H1 (cell line): ENCODE measurements around the gene PFKFB3. TPM values are rescaled to one million over a fixed set of nuclear protein-coding genes. Genes with fewer than 3 reads are reported as not detected.

Experiments used
- CTCF ChIA-PET: fragments of 300-600 bp; sonication (Branson Sonifier 250); formaldehyde crosslinking; loops from one replicate; lab custom pipeline; 2021; ENCODE audit not compliant: partially characterized antibody; lab: Charles Lee
- POLR2A ChIA-PET: fragments of 300-600 bp; sonication (Branson Sonifier 250); formaldehyde crosslinking; loops from one replicate; lab custom pipeline; 2021; ENCODE audit warnings: inconsistent platforms; ENCODE audit not compliant: partially characterized antibody; lab: Charles Lee
- DNase-seq, 2 experiments: peaks; one replicate each; pipeline versions ENCODE4 v3.0.0 to v3.0.0-alpha.2; 2010 to 2022; ENCODE audit warnings: low spot score in 2 of 2, low read depth in 1 of 2, mixed read lengths in 1 of 2
- FAIRE-seq: peaks from 2 replicates; lab custom pipeline; 2011; peaks lifted over from hg19 to GRCh38; lab: Jason Lieb, UNC
- H2AFZ ChIP-seq: 2 replicates; pipeline ENCODE4 v1.8.1; 2012; ENCODE audit warnings: low read length, inconsistent platforms
- H2AK5ac ChIP-seq: 2 replicates; pipeline ENCODE4 v1.6.1; 2013; ENCODE audit warnings: low read depth, low read length
- H2BK120ac ChIP-seq: replicated peaks from 2 replicates; pipeline ENCODE3; 2013; ENCODE audit warnings: low read depth, low read length, inconsistent platforms
- H2BK12ac ChIP-seq: 2 replicates; pipeline ENCODE4 v1.6.1; 2013; ENCODE audit warnings: low read depth, low read length
- H2BK15ac ChIP-seq: 2 replicates; pipeline ENCODE4 v1.6.1; 2013; ENCODE audit warnings: low read length
- H2BK20ac ChIP-seq: 2 replicates; pipeline ENCODE4 v1.6.1; 2013; ENCODE audit warnings: low read length
- H2BK5ac ChIP-seq: 2 replicates; pipeline ENCODE4 v1.6.1; 2013; ENCODE audit warnings: low read depth, low read length
- H3K14ac ChIP-seq: 2 replicates; pipeline ENCODE4 v1.6.1; 2013; ENCODE audit warnings: inconsistent platforms; ENCODE audit not compliant: insufficient read length
- H3K18ac ChIP-seq: 2 replicates; pipeline ENCODE4 v1.6.1; 2013; ENCODE audit warnings: low read length; ENCODE audit errors: extremely low read depth
- H3K23ac ChIP-seq: 2 replicates; pipeline ENCODE4 v1.6.1; 2013; ENCODE audit warnings: inconsistent platforms; ENCODE audit not compliant: insufficient read length
- H3K23me2 ChIP-seq: 2 replicates; pipeline ENCODE4 v1.6.1; 2013; ENCODE audit warnings: low read depth, low read length
- H3K27ac ChIP-seq: 2 replicates; pipeline ENCODE4 v1.6.1; 2011; ENCODE audit warnings: low read depth, low read length, inconsistent platforms
- H3K27me3 ChIP-seq, 4 experiments: replicated peaks in 1 of 4; 1 replicate in 1 of 4; 2 replicates in 3 of 4; pipeline versions ENCODE4 v1.6.1 to v1.8.1; 2011 to 2013; ENCODE audit warnings: low read length in 3 of 4, mild to moderate bottlenecking in 3 of 4, inconsistent platforms in 2 of 4, mixed read lengths in 2 of 4, moderate library complexity in 1 of 4; ENCODE audit not compliant: control insufficient read depth in 3 of 4, insufficient read depth in 3 of 4; ENCODE audit errors: extremely low read depth in 1 of 4
- H3K36me3 ChIP-seq, 4 experiments: 2 replicates each; pipeline versions ENCODE4 v1.6.1 to v1.8.1; 2011 to 2013; ENCODE audit warnings: mild to moderate bottlenecking in 4 of 4, low read length in 3 of 4, moderate library complexity in 2 of 4, control low read depth in 1 of 4, inconsistent platforms in 1 of 4; ENCODE audit not compliant: insufficient read depth in 4 of 4, control insufficient read depth in 2 of 4
- H3K4ac ChIP-seq: replicated peaks from 2 replicates; pipeline ENCODE3; 2013; ENCODE audit warnings: low read length, low read depth, mixed read lengths, inconsistent platforms; ENCODE audit not compliant: insufficient read length
- H3K4me1 ChIP-seq, 4 experiments: replicated peaks in 1 of 4; 1 replicate in 1 of 4; 2 replicates in 3 of 4; pipeline versions ENCODE4 v1.6.1 to v1.8.1; 2011 to 2013; ENCODE audit warnings: low read length in 3 of 4, inconsistent platforms in 2 of 4, mixed read lengths in 1 of 4; ENCODE audit not compliant: insufficient read depth in 4 of 4, control insufficient read depth in 3 of 4
- H3K4me2 ChIP-seq, 2 experiments: 2 replicates each; pipeline versions ENCODE4 v1.6.1 to v1.8.1; 2011 to 2013; ENCODE audit warnings: low read depth in 2 of 2, low read length in 2 of 2, control low read depth in 1 of 2, inconsistent platforms in 1 of 2, mild to moderate bottlenecking in 1 of 2; ENCODE audit not compliant: insufficient read depth in 1 of 2
- H3K4me3 ChIP-seq, 4 experiments: fragments of 200-600, 300-600 bp in 1 of 4; sonication (generic), shearing (Covaris generic), sonication (Bioruptor Twin) in 1 of 4; 2 replicates each; pipeline versions ENCODE4 v1.5.1 to v1.8.1; 2011 to 2016; ENCODE audit warnings: low read length in 4 of 4, low read depth in 3 of 4, control low read depth in 2 of 4, inconsistent platforms in 2 of 4, mild to moderate bottlenecking in 2 of 4, mixed read lengths in 1 of 4, moderate library complexity in 1 of 4; ENCODE audit not compliant: insufficient read depth in 2 of 4; ENCODE audit errors: extremely low read depth in 1 of 4
- H3K56ac ChIP-seq: replicated peaks from 2 replicates; pipeline ENCODE3; 2013; ENCODE audit warnings: low read depth, mild to moderate bottlenecking, mixed read lengths, low read length, inconsistent platforms; ENCODE audit not compliant: insufficient read length
- H3K79me1 ChIP-seq: 2 replicates; pipeline ENCODE4 v1.6.1; 2013; ENCODE audit warnings: low read depth, low read length, control low read depth
- H3K79me2 ChIP-seq, 2 experiments: 2 replicates each; pipeline versions ENCODE4 v1.6.1 to v1.8.1; 2012 to 2013; ENCODE audit warnings: low read length in 2 of 2, mild to moderate bottlenecking in 2 of 2, inconsistent platforms in 1 of 2; ENCODE audit not compliant: insufficient read depth in 2 of 2, control insufficient read depth in 1 of 2
- H3K9ac ChIP-seq, 4 experiments: replicated peaks in 1 of 4; 1 replicate in 1 of 4; 2 replicates in 3 of 4; pipeline versions ENCODE4 v1.6.1 to v1.8.1; 2011 to 2013; ENCODE audit warnings: low read depth in 3 of 4, low read length in 3 of 4, control low read depth in 2 of 4, mild to moderate bottlenecking in 2 of 4, moderate library complexity in 2 of 4, inconsistent platforms in 1 of 4; ENCODE audit errors: extremely low read depth in 1 of 4
- H3K9me3 ChIP-seq, 2 experiments: 2 replicates each; pipeline versions ENCODE4 v1.6.1 to v1.8.1; 2012 to 2013; ENCODE audit warnings: mild to moderate bottlenecking in 2 of 2, moderate library complexity in 2 of 2, control low read depth in 1 of 2, inconsistent platforms in 1 of 2, low read depth in 1 of 2, low read length in 1 of 2, mixed read lengths in 1 of 2; ENCODE audit not compliant: insufficient read depth in 2 of 2
- H4K20me1 ChIP-seq, 2 experiments: replicated peaks in 1 of 2; 2 replicates each; pipeline versions ENCODE3 to v1.8.1; 2011 to 2013; ENCODE audit warnings: inconsistent platforms in 2 of 2, low read length in 2 of 2, mild to moderate bottlenecking in 1 of 2; ENCODE audit not compliant: insufficient read depth in 2 of 2, control insufficient read depth in 1 of 2
- H4K5ac ChIP-seq: 2 replicates; pipeline ENCODE4 v1.6.1; 2013; ENCODE audit warnings: low read length, low read depth, mixed read lengths, inconsistent platforms; ENCODE audit not compliant: insufficient read length
- H4K8ac ChIP-seq: 2 replicates; pipeline ENCODE4 v1.8.0; 2013; ENCODE audit warnings: mild to moderate bottlenecking, moderate library complexity, low read length, inconsistent platforms; ENCODE audit not compliant: insufficient read depth; ENCODE audit errors: extremely low read depth
- H4K91ac ChIP-seq: replicated peaks from 2 replicates; pipeline ENCODE3; 2013; ENCODE audit warnings: low read length, mixed read lengths, inconsistent platforms; ENCODE audit not compliant: insufficient read length
- BACH1 ChIP-seq: IDR thresholded peaks from 2 replicates; pipeline ENCODE4 v1.6.1; 2012; ENCODE audit warnings: low read length, improper control_type of control experiment
- GTF2F1 ChIP-seq: IDR thresholded peaks from 2 replicates; pipeline ENCODE4 v1.6.1; 2012; ENCODE audit warnings: low read depth, low read length, improper control_type of control experiment, borderline replicate concordance
- KDM4A ChIP-seq: IDR thresholded peaks from one replicate; pipeline ENCODE4 v1.7.1; 2012; ENCODE audit warnings: low read depth, mild to moderate bottlenecking, moderate library complexity, low read length, inconsistent platforms; ENCODE audit not compliant: severe bottlenecking
- KDM5A ChIP-seq: fragments of 200-600 bp; IDR thresholded peaks from 2 replicates; pipeline ENCODE4 v1.7.1; 2012; ENCODE audit warnings: mild to moderate bottlenecking, low read length, inconsistent platforms, mixed read lengths
- NANOG ChIP-seq: IDR thresholded peaks from 2 replicates; pipeline ENCODE4 v1.6.1; 2011; ENCODE audit warnings: low read length, low read depth, mild to moderate bottlenecking, inconsistent platforms; ENCODE audit not compliant: insufficient read depth, poor library complexity, severe bottlenecking
- RAD21 ChIP-seq, 2 experiments: IDR thresholded peaks in 1 of 2; conservative IDR thresholded peaks in 1 of 2; 2 replicates each; pipeline ENCODE4 v1.6.1; 2011; ENCODE audit warnings: low read depth in 2 of 2, low read length in 2 of 2, improper control_type of control experiment in 1 of 2, inconsistent platforms in 1 of 2, mild to moderate bottlenecking in 1 of 2, moderate library complexity in 1 of 2
- SAP30 ChIP-seq: fragments of 300-600 bp; sonication (generic); IDR thresholded peaks from 2 replicates; pipeline ENCODE4 v1.7.1; 2012; ENCODE audit warnings: low read length, moderate library complexity, mild to moderate bottlenecking, inconsistent platforms; ENCODE audit not compliant: insufficient read depth, insufficient replicate concordance
- SIN3A ChIP-seq, 2 experiments: IDR thresholded peaks in 1 of 2; conservative IDR thresholded peaks in 1 of 2; 2 replicates each; pipeline ENCODE4 v1.6.1; 2011 to 2012; ENCODE audit warnings: low read length in 2 of 2, improper control_type of control experiment in 1 of 2, low read depth in 1 of 2, mild to moderate bottlenecking in 1 of 2
- SP1 ChIP-seq: IDR thresholded peaks from 2 replicates; pipeline ENCODE4 v1.6.1; 2011; ENCODE audit warnings: low read depth, low read length
- SRF ChIP-seq: IDR thresholded peaks from 2 replicates; pipeline ENCODE4 v1.6.1; 2011; ENCODE audit warnings: mild to moderate bottlenecking, low read depth, low read length, moderate library complexity
- TBP ChIP-seq: IDR thresholded peaks from 2 replicates; pipeline ENCODE4 v1.6.1; 2011; ENCODE audit warnings: low read depth, low read length, improper control_type of control experiment
- ZNF274 ChIP-seq: IDR thresholded peaks from 2 replicates; pipeline ENCODE4 v1.7.0; 2012; ENCODE audit warnings: low read length, borderline replicate concordance; ENCODE audit errors: extremely low read depth
- WGBS, 2 experiments: shearing (Covaris generic) in 1 of 2; methylation state at CpG; one replicate each; pipeline versions ENCODE4 v1.1.6 to v1.1.7; 2013 to 2015; ENCODE audit warnings: low lambda C conversion rate in 2 of 2, mixed read lengths in 2 of 2, inconsistent platforms in 1 of 2, low coverage in 1 of 2, missing lambda C conversion rate in 1 of 2; ENCODE audit not compliant: insufficient replicate concordance in 2 of 2, insufficient coverage in 1 of 2, insufficient read length in 1 of 2; ENCODE audit errors: extremely low coverage in 1 of 2, missing lambda C conversion rate in 1 of 2; 5-methylcytosine and 5-hydroxymethylcytosine counted together
- polyA plus RNA-seq, 7 experiments: library from polyadenylated mRNA; depleted of rRNA in 3 of 7; stranded (reverse) in 5 of 7; unstranded in 2 of 7; fragments of >200 nt in 5 of 7; fragments of 200-250 nt in 2 of 7; gene quantifications; 1 replicate in 5 of 7; 2 replicates in 1 of 7; 4 replicates in 1 of 7; pipeline versions ENCODE4 v1.2.1 to v1.2.3, GENCODE V29; 2011 to 2013; ENCODE audit warnings: missing spikeins in 2 of 7, mixed read lengths in 2 of 7
- total RNA-seq: library from RNA; stranded (reverse); fragmentation: NEBNext Ultra II Directional; extraction: Animal tissue kit (Norgen Biotek cat#: 25700); gene quantifications from 2 replicates; pipeline ENCODE4 v1.2.1, GENCODE V29; 2021

The PFKFB3 gene
- total and polyA plus RNA-seq, 2 of the 8 experiments (the other 6 are each of a cell fraction or from before 2014, with no cell fraction given): 15.6 to 32.0 TPM

DNA sequence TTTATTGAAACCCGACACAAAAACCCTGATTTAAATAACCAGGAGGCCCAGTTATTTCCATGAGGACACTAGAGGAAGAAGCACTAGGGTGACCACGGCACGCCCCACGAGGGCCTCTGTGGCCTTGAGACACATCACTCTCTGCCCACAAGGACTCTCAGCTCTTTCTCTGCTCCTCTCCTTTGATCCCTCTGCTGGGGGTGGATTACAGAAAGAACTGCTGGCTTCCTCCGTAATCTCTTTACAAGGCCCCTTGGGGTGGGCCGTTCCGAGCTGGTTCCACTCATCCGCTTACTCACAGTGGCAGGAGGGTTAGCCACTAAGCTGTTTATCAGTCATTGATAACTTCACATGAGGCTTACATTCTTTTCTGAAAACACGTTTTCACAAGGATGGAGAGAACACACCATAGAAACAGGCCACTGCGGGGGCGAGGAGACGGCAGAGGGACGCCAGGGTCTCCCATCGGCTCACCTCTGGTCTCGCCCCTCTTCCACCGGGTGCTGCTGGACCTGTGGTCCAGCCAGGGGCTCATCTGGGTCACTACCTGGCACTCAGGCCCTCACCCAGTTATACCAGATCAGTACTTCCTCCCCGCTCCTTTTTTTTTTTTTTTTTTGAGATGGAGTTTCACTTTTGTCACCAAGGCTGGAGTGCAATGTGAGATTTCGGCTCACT is 17.6 kb upstream of the PFKFB3 start:
- Histone ChIP-seq H3K36me3 (no peaks in the 10 kb centered on the region), H3K56ac (no peak overlapping the region), H3K9me3 (no peaks in the 10 kb centered on the region), H2BK20ac (no peak overlapping the region), H2AK5ac (no peak overlapping the region), H3K4me1 (peaks cover 0 to 3% (median 0%) of the 10 kb centered on the region in 4 experiments; a peak in 1 of 7 replicates), H3K4ac (no peak overlapping the region), H2BK5ac (no peak overlapping the region), H2BK12ac (no peak overlapping the region), H4K8ac (no peak overlapping the region), H3K79me1 (no peaks in the 10 kb centered on the region; the same call in 1 of the 2 replicates)
- TF ChIP-seq GTF2F1 (no peak), SIN3A (conservative IDR thresholded peaks at IDR 0.05 in 1 of 2, IDR thresholded peaks at IDR 0.05 in 1 of 2; ENCODE audit: low read depth in 1 of 2, low read length in 2 of 2) (no peak), SP1 (no peak), RAD21 (IDR thresholded peaks at IDR 0.05 in 1 of 2, conservative IDR thresholded peaks at IDR 0.05 in 1 of 2; ENCODE audit: low read depth in 2 of 2, low read length in 2 of 2) (no peak), KDM5A (no peak), TBP (no peak), ZNF274 (no peak), SRF (no peak), NANOG (no peak), BACH1 (no peak), SAP30 (no peak), KDM4A (no peak)
- TF ChIP-seq, all 59 proteins: peak for 0
- CTCF ChIA-PET: interaction anchor here (1.3 to 4.4 kb wide), 4 partner anchors 11 to 99 kb away, joined by 3 to 29 read pairs (median 5); partner anchors contain the start of gene PFKFB3
- Histone ChIP-seq H3K18ac (no peak overlapping the region), H3K27ac (no peak overlapping the region), H2BK120ac (no peak overlapping the region), H3K9ac (no peak overlapping the region), H3K23ac (no peak overlapping the region), H3K4me2 (no peak overlapping the region), H3K23me2 (no peaks in the 10 kb centered on the region), H3K4me3 (no peak overlapping the region), H2BK15ac (no peak overlapping the region), H4K91ac (no peak overlapping the region), H3K27me3 (no peaks in the 10 kb centered on the region), H4K20me1 (no peaks in the 10 kb centered on the region), H4K5ac (no peak overlapping the region), H3K79me2 (no peaks in the 10 kb centered on the region; a peak in 1 of 4 replicates), H3K14ac (no peak overlapping the region), H2AFZ (no peak overlapping the region)
- FAIRE-seq: no peak
- DNase-seq: no peak
- WGBS, 2 experiments: 86% methylated on average over 16 of the region's 18 CpGs; no CpG with 5 or more reads in 1 of the 2 experiments
- POLR2A ChIA-PET: interaction anchor here (1.2 to 2.8 kb wide), 3 partner anchors 9 to 17 kb away, joined by 3 to 15 read pairs (median 4); partner anchors contain the start of gene PFKFB3
